IMR-90 (cell line): ENCODE measurements around the gene ANKRD13B. TPM values are rescaled to one million over a fixed set of nuclear protein-coding genes. Genes with fewer than 3 reads are reported as not detected.
A peak's percentile ranks its signal among the peaks of the same experiment; 100 is the strongest.

Experiments
- ATAC-seq: fragments of 200-7000 bp; cut with Tn5 transposase; 2 replicates; pipeline ENCODE4 v1.9.1; 2020; ENCODE audit warnings: low read depth, mild to moderate bottlenecking, moderate library complexity
- BruUV-seq: library from RNA; stranded (reverse); fragments of 400-500 nt; replicated peaks from 2 replicates; lab custom pipeline; 2021; lab: Mats Ljungman, UMichigan
- CTCF ChIA-PET: fragments of 300-600 bp; formaldehyde crosslinking; extraction: SDS; loops from one replicate; lab custom pipeline; 2021; ENCODE audit warnings: antibody characterized with exemption; lab: Yijun Ruan, JAX
- POLR2A ChIA-PET: fragments of 300-600 bp; sonication (Branson Sonifier 250); formaldehyde crosslinking; loops from one replicate; lab custom pipeline; 2022; ENCODE audit warnings: antibody characterized with exemption; ENCODE audit not compliant: unreplicated experiment; lab: Charles Lee
- DNase-seq: peaks from one replicate; pipeline ENCODE4 v3.0.0; 2013
- H2AFZ ChIP-seq: replicated peaks from 2 replicates; pipeline ENCODE3; 2013; ENCODE audit warnings: low read length, mild to moderate bottlenecking; ENCODE audit not compliant: poor library complexity
- H2AK5ac ChIP-seq: 2 replicates; pipeline ENCODE4 v1.6.1; 2013; ENCODE audit warnings: low read depth, low read length, inconsistent platforms
- H2AK9ac ChIP-seq: replicated peaks from 2 replicates; pipeline ENCODE3; 2013; ENCODE audit warnings: mild to moderate bottlenecking, low read depth, low read length, moderate library complexity; ENCODE audit not compliant: poor library complexity
- H2BK120ac ChIP-seq: 2 replicates; pipeline ENCODE4 v1.6.1; 2013; ENCODE audit warnings: low read depth, low read length, inconsistent platforms
- H2BK15ac ChIP-seq: 3 replicates; pipeline ENCODE4 v1.6.1; 2013; ENCODE audit warnings: low read depth, low read length, inconsistent platforms
- H2BK20ac ChIP-seq: 2 replicates; pipeline ENCODE4 v1.6.1; 2013; ENCODE audit warnings: low read depth, mild to moderate bottlenecking, inconsistent platforms, low read length, moderate library complexity
- H2BK5ac ChIP-seq: 2 replicates; pipeline ENCODE4 v1.6.1; 2013; ENCODE audit warnings: mild to moderate bottlenecking, low read depth, low read length, inconsistent platforms; ENCODE audit not compliant: poor library complexity, severe bottlenecking
- H3K14ac ChIP-seq: replicated peaks from 2 replicates; pipeline ENCODE4 v1.6.1; 2013; ENCODE audit warnings: low read depth, low read length, inconsistent platforms
- H3K18ac ChIP-seq: 2 replicates; pipeline ENCODE4 v1.6.1; 2013; ENCODE audit warnings: low read depth, low read length, control low read depth
- H3K23ac ChIP-seq: 2 replicates; pipeline ENCODE4 v1.6.1; 2013; ENCODE audit warnings: low read depth, low read length, inconsistent platforms
- H3K27ac ChIP-seq: 2 replicates; pipeline ENCODE4 v1.5.1; 2013; ENCODE audit warnings: mild to moderate bottlenecking, control low read depth, low read length; ENCODE audit not compliant: insufficient read depth
- H3K27me3 ChIP-seq: 2 replicates; pipeline ENCODE4 v1.6.1; 2013; ENCODE audit warnings: low read length; ENCODE audit not compliant: control insufficient read depth, insufficient read depth
- H3K36me3 ChIP-seq: 2 replicates; pipeline ENCODE4 v1.6.1; 2013; ENCODE audit warnings: low read length, mixed read lengths; ENCODE audit not compliant: control insufficient read depth, insufficient read depth
- H3K4ac ChIP-seq: 2 replicates; pipeline ENCODE4 v1.6.1; 2013; ENCODE audit warnings: low read depth, low read length, inconsistent platforms
- H3K4me1 ChIP-seq: 2 replicates; pipeline ENCODE4 v1.6.1; 2013; ENCODE audit warnings: low read length, mixed read lengths; ENCODE audit not compliant: control insufficient read depth, insufficient read depth
- H3K4me2 ChIP-seq: 2 replicates; pipeline ENCODE4 v1.6.1; 2013; ENCODE audit warnings: low read depth, mild to moderate bottlenecking, control low read depth, low read length, moderate library complexity
- H3K4me3 ChIP-seq: 2 replicates; pipeline ENCODE4 v1.5.1; 2013; ENCODE audit warnings: low read depth, mild to moderate bottlenecking, control low read depth, low read length, moderate library complexity; ENCODE audit not compliant: insufficient read depth
- H3K56ac ChIP-seq: 2 replicates; pipeline ENCODE4 v1.6.1; 2013; ENCODE audit warnings: low read length, inconsistent platforms; ENCODE audit not compliant: insufficient read depth; ENCODE audit errors: extremely low read depth
- H3K79me1 ChIP-seq, 2 experiments: 2 replicates each; pipeline ENCODE4 v1.6.1; 2013; ENCODE audit warnings: low read length in 2 of 2, inconsistent platforms in 1 of 2, low read depth in 1 of 2
- H3K9ac ChIP-seq: 2 replicates; pipeline ENCODE4 v1.6.1; 2013; ENCODE audit warnings: low read depth, low read length, control low read depth
- H3K9me1 ChIP-seq: 2 replicates; pipeline ENCODE4 v1.6.1; 2013; ENCODE audit warnings: low read length, inconsistent platforms; ENCODE audit not compliant: insufficient read depth
- H3K9me3 ChIP-seq: 2 replicates; pipeline ENCODE4 v1.6.1; 2013; ENCODE audit warnings: low read length; ENCODE audit not compliant: control insufficient read depth, insufficient read depth
- H4K20me1 ChIP-seq: 2 replicates; pipeline ENCODE4 v1.6.1; 2013; ENCODE audit warnings: low read length, inconsistent platforms; ENCODE audit not compliant: insufficient read depth
- H4K5ac ChIP-seq: 2 replicates; pipeline ENCODE4 v1.6.1; 2013; ENCODE audit warnings: mild to moderate bottlenecking, low read depth, low read length, control low read depth
- H4K8ac ChIP-seq, 2 experiments: 2 replicates each; pipeline ENCODE4 v1.6.1; 2013; ENCODE audit warnings: low read depth in 2 of 2, low read length in 2 of 2, control low read depth in 1 of 2, inconsistent platforms in 1 of 2
- H4K91ac ChIP-seq: 2 replicates; pipeline ENCODE4 v1.6.1; 2013; ENCODE audit warnings: low read depth, low read length, inconsistent platforms; ENCODE audit not compliant: insufficient read depth
- BHLHE40 ChIP-seq: fragments of 150-350 bp; IDR thresholded peaks from 2 replicates; pipeline ENCODE4 v1.6.1; 2016; ENCODE audit warnings: mild to moderate bottlenecking, low read depth, low read length
- CEBPB ChIP-seq: IDR thresholded peaks from 2 replicates; pipeline ENCODE4 v1.6.1; 2012; ENCODE audit warnings: low read depth, low read length, improper control_type of control experiment
- CTCF ChIP-seq: conservative IDR thresholded peaks from 2 replicates; pipeline ENCODE4 v1.5.1; 2012; ENCODE audit warnings: mild to moderate bottlenecking, low read depth, low read length, improper control_type of control experiment
- ELK1 ChIP-seq: fragments of 150-350 bp; IDR thresholded peaks from 2 replicates; pipeline ENCODE4 v1.6.1; 2016; ENCODE audit warnings: low read depth, mild to moderate bottlenecking, low read length, moderate library complexity, borderline replicate concordance
- FOS ChIP-seq: fragments of 150-350 bp; IDR thresholded peaks from 2 replicates; pipeline ENCODE4 v1.6.1; 2016; ENCODE audit warnings: low read depth, low read length
- MAFK ChIP-seq: IDR thresholded peaks from 2 replicates; pipeline ENCODE4 v1.6.1; 2012; ENCODE audit warnings: low read depth, low read length, improper control_type of control experiment
- MXI1 ChIP-seq: IDR thresholded peaks from 2 replicates; pipeline ENCODE4 v1.6.1; 2012; ENCODE audit warnings: low read depth, mild to moderate bottlenecking, low read length, moderate library complexity, borderline replicate concordance
- NFE2L2 ChIP-seq: fragments of 150-350 bp; IDR thresholded peaks from 2 replicates; pipeline ENCODE4 v1.6.1; 2016; ENCODE audit warnings: low read depth, mild to moderate bottlenecking, low read length
- POLR2A ChIP-seq: IDR thresholded peaks from 2 replicates; pipeline ENCODE4 v1.6.1; 2012; ENCODE audit warnings: mild to moderate bottlenecking, low read depth, low read length
- RAD21 ChIP-seq: IDR thresholded peaks from 2 replicates; pipeline ENCODE4 v1.6.1; 2012; ENCODE audit warnings: low read length, improper control_type of control experiment
- RCOR1 ChIP-seq: IDR thresholded peaks from 2 replicates; pipeline ENCODE4 v1.6.1; 2012; ENCODE audit warnings: mild to moderate bottlenecking, low read length, improper control_type of control experiment; ENCODE audit not compliant: insufficient replicate concordance
- RFX5 ChIP-seq: IDR thresholded peaks from 2 replicates; pipeline ENCODE4 v1.8.0; 2012; ENCODE audit warnings: low read depth, mild to moderate bottlenecking, low read length, moderate library complexity
- SMC3 ChIP-seq: fragments of 150-350 bp; IDR thresholded peaks from 2 replicates; pipeline ENCODE4 v1.6.1; 2016; ENCODE audit warnings: low read depth, mild to moderate bottlenecking, antibody characterized with exemption, low read length, moderate library complexity
- USF2 ChIP-seq: fragments of 150-350 bp; IDR thresholded peaks from 2 replicates; pipeline ENCODE4 v1.6.1; 2017; ENCODE audit warnings: mild to moderate bottlenecking, antibody characterized with exemption, low read length, low read depth
- WGBS, 2 experiments: methylation state at CpG; one replicate each; pipeline versions ENCODE4 v1.1.5 to v1.1.7; 2013; ENCODE audit warnings: missing lambda C conversion rate in 2 of 2; ENCODE audit not compliant: insufficient read length in 1 of 2; ENCODE audit errors: extremely low coverage in 2 of 2; 5-methylcytosine and 5-hydroxymethylcytosine counted together
- dilution Hi-C: fragments of 300-500 bp; cut with HindIII; formaldehyde crosslinking; loops from one replicate; pipeline ENCODE4 v1.14.3; 2018; ENCODE audit warnings: low sequenced_read_pairs; ENCODE audit not compliant: unreplicated experiment
- in situ Hi-C: fragments of 300-500 bp; cut with MboI; formaldehyde crosslinking; loops from 3 replicates; pipeline ENCODE4 v1.14.3; 2019; ENCODE audit warnings: low sequenced_read_pairs, inconsistent platforms, mixed read lengths
- intact Hi-C: fragments of 100-400 bp; cut with micrococcal nuclease; formaldehyde crosslinking; loops from 2 replicates; pipeline ENCODE4 v1.10.0; 2022
- polyA plus RNA-seq, 3 experiments: library from polyadenylated mRNA; depleted of rRNA; stranded (reverse); fragments of >200 nt; gene quantifications; 2 replicates each; pipeline ENCODE4 v1.2.3, GENCODE V29; 2012; ENCODE audit warnings: low replicate concordance in 1 of 3
- total RNA-seq: library from RNA; depleted of rRNA; stranded (reverse); fragments of >200 nt; gene quantifications from 2 replicates; pipeline ENCODE4 v1.2.3, GENCODE V29; 2012

Gene ANKRD13B
- total and polyA plus RNA-seq, 2 of the 4 experiments (the other 2 are of a cell fraction), result 0.90 to 4.0 TPM

GRCh38 chr17:29663155-29663554 lies 70.2 kb downstream of the ANKRD13B start:
- H3K56ac ChIP-seq, result no peak overlapping the region
- H3K14ac ChIP-seq, result 0 out of 2 replicates have a peak overlapping the region, but pooled peaks have one; percentile 16
- H3K27me3 ChIP-seq, result no peaks in the 10 kb centered on the region
- no peak overlapping the region for H2AFZ ChIP-seq
- no peak overlapping the region for H3K9ac ChIP-seq
- H2AK5ac ChIP-seq, result no peak overlapping the region
- no peak overlapping the region for H2BK15ac ChIP-seq
- no peak overlapping the region for H2BK120ac ChIP-seq
- H3K23ac ChIP-seq, result no peak overlapping the region
- no TSS peak for BruUV-seq
- ChIA-PET POLR2A (no interaction called here), CTCF (interaction anchor here (0.5 to 1.3 kb wide), 3 partner anchors 8 to 267 kb away, joined by 3 to 5 read pairs (median 3); partner anchors contain the start of gene SSH2)
- peaks cover 5% of the 10 kb centered on the region; the same call in 1 of the 2 replicates for H3K9me1 ChIP-seq
- H3K4me3 ChIP-seq, result no peak overlapping the region
- dilution Hi-C loops (no loop called here), in situ Hi-C loops (no loop called here), intact Hi-C loops (no loop called here)
- H3K27ac ChIP-seq, result peak overlapping the region; percentile 25; the same call in 1 of the 2 replicates
- no CpG with 5 or more reads among the region's 1 CpG for WGBS, 2 experiments
- H2AK9ac ChIP-seq, result no peak overlapping the region
- H2BK5ac ChIP-seq, result no peak overlapping the region
- no peaks in the 10 kb centered on the region for H4K20me1 ChIP-seq
- no peak overlapping the region for H3K18ac ChIP-seq
- H2BK20ac ChIP-seq, result no peak overlapping the region; the same call in 1 of the 2 replicates
- H4K91ac ChIP-seq, result no peak overlapping the region
- peak overlapping the region in 1 of 2 experiments; percentile 29; a peak in 1 of 4 replicates for H4K8ac ChIP-seq
- H3K79me1 ChIP-seq, result no peaks in the 10 kb centered on the region
- TF ChIP-seq RCOR1, result no peak
- TF ChIP-seq NFE2L2, result peak; percentile 84
- no peak for TF ChIP-seq BHLHE40
- no peak for TF ChIP-seq SMC3
- no peak for TF ChIP-seq RFX5
- TF ChIP-seq MXI1, result no peak
- TF ChIP-seq FOS, result no peak
- no peak for TF ChIP-seq RAD21
- no peak for TF ChIP-seq CTCF
- peak; percentile 49 for TF ChIP-seq MAFK
- TF ChIP-seq USF2, result no peak
- no peak for TF ChIP-seq ELK1
- no peak for TF ChIP-seq CEBPB
- TF ChIP-seq POLR2A, result no peak
- H3K4me1 ChIP-seq, result peaks cover 3% of the 10 kb centered on the region; the same call in 1 of the 2 replicates
- H3K4ac ChIP-seq, result no peak overlapping the region
- DNase-seq, result peak; percentile 55
- H3K9me3 ChIP-seq, result no peaks in the 10 kb centered on the region
- H4K5ac ChIP-seq, result no peak overlapping the region
- ATAC-seq, result peak; percentile 72
- H3K36me3 ChIP-seq, result peaks cover 20% of the 10 kb centered on the region
- no peak overlapping the region for H3K4me2 ChIP-seq
